ENCODE results near the gene STBD1.
"Not testable (repeated sequence)": the region's sequence is repeated elsewhere in the genome, so short reads cannot be mapped to it uniquely, and the experiment has no call there.

Gene STBD1

GRCh38 chr4:76305971-76306881, at the start of gene STBD1:
STBD1 (plus strand) TSS chr4:76306733; CDS start chr4:76306770, 37 bp downstream.
- DNase-seq (ENCODE audit: low read depth): no peak

- no peak for DNase-seq (ENCODE audit: low read depth)
These were observed 49.6 kb upstream of the STBD1 start for GRCh38 chr4:76256968-76257367.

- DNase-seq (ENCODE audit: low read depth): no peak
These were observed 48.7 kb upstream of the STBD1 start for GRCh38 chr4:76257824-76258223.

GRCh38 chr4:76260571-76260970, 46.0 kb upstream of the STBD1 start:
- no peak for DNase-seq (ENCODE audit: low read depth)

- no peak for DNase-seq (ENCODE audit: low read depth)
These were observed 40.8 kb upstream of the STBD1 start for GRCh38 chr4:76265631-76266218.

- DNase-seq (ENCODE audit: low read depth): no peak
These were observed 39.9 kb upstream of the STBD1 start for GRCh38 chr4:76266627-76267026.

GRCh38 chr4:76267811-76268210, 38.7 kb upstream of the STBD1 start:
- DNase-seq (ENCODE audit: low read depth): no peak

GRCh38 chr4:76270244-76271175, 36.0 kb upstream of the STBD1 start:
- no peak for DNase-seq (ENCODE audit: low read depth)

GRCh38 chr4:76271248-76271647, 35.3 kb upstream of the STBD1 start:
- DNase-seq (ENCODE audit: low read depth): no peak

GRCh38 chr4:76272073-76272472, 34.5 kb upstream of the STBD1 start:
- DNase-seq (ENCODE audit: low read depth): no peak

GRCh38 chr4:76272582-76272981, 34.0 kb upstream of the STBD1 start:
- DNase-seq (ENCODE audit: low read depth): no peak

- DNase-seq (ENCODE audit: low read depth): no peak
These were observed 33.5 kb upstream of the STBD1 start for GRCh38 chr4:76272999-76273398.

GRCh38 chr4:76275486-76276124, 30.9 kb upstream of the STBD1 start:
- no peak for DNase-seq (ENCODE audit: low read depth)

- DNase-seq (ENCODE audit: low read depth): no peak
These were observed 29.7 kb upstream of the STBD1 start for GRCh38 chr4:76276813-76277212.

- no peak for DNase-seq (ENCODE audit: low read depth)
These were observed 28.9 kb upstream of the STBD1 start for GRCh38 chr4:76277667-76278066.

GRCh38 chr4:76278583-76278982, 27.9 kb upstream of the STBD1 start:
- DNase-seq (ENCODE audit: low read depth): no peak

- DNase-seq (ENCODE audit: low read depth): no peak
These were observed 27.1 kb upstream of the STBD1 start for GRCh38 chr4:76279462-76279861.

- DNase-seq (ENCODE audit: low read depth): no peak
These were observed 25.8 kb upstream of the STBD1 start for GRCh38 chr4:76280488-76281441.

- not testable (repeated sequence) for DNase-seq (ENCODE audit: low read depth)
These were observed 24.9 kb upstream of the STBD1 start for GRCh38 chr4:76281594-76281993.

- no peak for DNase-seq (ENCODE audit: low read depth)
These were observed 23.4 kb upstream of the STBD1 start for GRCh38 chr4:76282941-76283689.
